ENCODE results near the gene PLAC1. TPM values are rescaled to one million over a fixed set of nuclear protein-coding genes. Genes with fewer than 3 reads are reported as not detected.

The PLAC1 gene
- total and polyA plus RNA-seq, 4 donors = 0.10 TPM; not detected in 3

GRCh38 chrX:134592303-134592702 is 66.0 kb downstream of the PLAC1 start:
- DNase-seq (no peak), ATAC-seq (ENCODE audit: low FRiP score) (no peak)
- H3K4me3 ChIP-seq (ENCODE audit: low read length in 2 of 2) = no peak overlapping the region
- no peaks in the 10 kb centered on the region for H3K9me3 ChIP-seq (ENCODE audit: control insufficient read depth, low read length)
- intact Hi-C loops (cut with DNase I) = no loop called here
- H3K27ac ChIP-seq (ENCODE audit: low read depth in 1 of 2, low read length in 2 of 2) = no peak overlapping the region
- H3K27me3 ChIP-seq (ENCODE audit: control insufficient read depth in 1 of 2, insufficient read depth in 2 of 2, low read length in 1 of 2) = no peaks in the 10 kb centered on the region
- no peaks in the 10 kb centered on the region for H3K36me3 ChIP-seq (ENCODE audit: control insufficient read depth in 1 of 2, insufficient read depth in 2 of 2, low read length in 1 of 2)
- H3K4me1 ChIP-seq (ENCODE audit: control insufficient read depth in 1 of 2, insufficient read depth in 2 of 2, low read length in 2 of 2) = no peaks in the 10 kb centered on the region

GRCh38 chrX:134591502-134591901 is 66.8 kb downstream of the PLAC1 start:
- Histone ChIP-seq H3K4me1 (ENCODE audit: control insufficient read depth in 1 of 2, insufficient read depth in 2 of 2, low read length in 2 of 2) (no peaks in the 10 kb centered on the region), H3K27me3 (ENCODE audit: control insufficient read depth in 1 of 2, insufficient read depth in 2 of 2, low read length in 1 of 2) (no peaks in the 10 kb centered on the region), H3K36me3 (ENCODE audit: control insufficient read depth in 1 of 2, insufficient read depth in 2 of 2, low read length in 1 of 2) (no peaks in the 10 kb centered on the region), H3K9me3 (ENCODE audit: control insufficient read depth, low read length) (no peaks in the 10 kb centered on the region), H3K27ac (ENCODE audit: low read depth in 1 of 2, low read length in 2 of 2) (no peak overlapping the region), H3K4me3 (ENCODE audit: low read length in 2 of 2) (no peak overlapping the region)
- no peak for DNase-seq
- intact Hi-C loops (cut with DNase I) = no loop called here
- no peak for ATAC-seq (ENCODE audit: low FRiP score)
- WGBS, 2 donors = 35 to 53% methylated on average over 2 of the region's 2 CpGs

GRCh38 chrX:134588806-134589205 is 69.5 kb downstream of the PLAC1 start:
- H3K36me3 ChIP-seq (ENCODE audit: control insufficient read depth in 1 of 2, insufficient read depth in 2 of 2, low read length in 1 of 2) = no peaks in the 10 kb centered on the region
- H3K9me3 ChIP-seq (ENCODE audit: control insufficient read depth, low read length) = no peaks in the 10 kb centered on the region
- no peaks in the 10 kb centered on the region for H3K27me3 ChIP-seq (ENCODE audit: control insufficient read depth in 1 of 2, insufficient read depth in 2 of 2, low read length in 1 of 2)
- WGBS, 2 donors = 87 to 91% methylated on average over 3 of the region's 3 CpGs
- no peak overlapping the region for H3K27ac ChIP-seq (ENCODE audit: low read depth in 1 of 2, low read length in 2 of 2)
- H3K4me1 ChIP-seq (ENCODE audit: control insufficient read depth in 1 of 2, insufficient read depth in 2 of 2, low read length in 2 of 2) = no peaks in the 10 kb centered on the region
- no peak for ATAC-seq (ENCODE audit: low FRiP score)
- intact Hi-C loops (cut with DNase I) = no loop called here
- DNase-seq = no peak
- no peak overlapping the region for H3K4me3 ChIP-seq (ENCODE audit: low read length in 2 of 2)

DNA sequence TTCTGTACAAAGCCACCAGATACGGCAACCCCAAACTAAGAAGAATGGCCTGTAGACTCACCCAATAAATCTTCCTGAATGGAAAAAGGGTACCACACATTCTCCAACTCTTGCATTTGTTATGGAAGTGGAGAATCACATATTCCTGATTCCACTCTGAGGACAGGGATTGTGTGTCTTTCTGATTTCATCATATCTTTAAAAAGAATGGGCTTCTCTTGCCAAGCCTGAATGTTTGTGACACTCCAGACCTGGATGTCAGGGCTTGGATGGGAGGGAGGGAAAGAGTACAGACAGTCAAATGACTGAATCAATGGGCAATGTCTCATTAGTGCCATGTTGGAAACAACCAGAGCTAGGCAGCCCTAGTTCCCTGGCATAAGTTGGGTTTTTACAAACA is 77.4 kb downstream of the PLAC1 start:
- Histone ChIP-seq H3K4me3 (ENCODE audit: low read length in 2 of 2) (no peak overlapping the region), H3K27me3 (ENCODE audit: control insufficient read depth in 1 of 2, insufficient read depth in 2 of 2, low read length in 1 of 2) (no peaks in the 10 kb centered on the region), H3K9me3 (ENCODE audit: control insufficient read depth, low read length) (no peaks in the 10 kb centered on the region), H3K27ac (ENCODE audit: low read depth in 1 of 2, low read length in 2 of 2) (no peak overlapping the region), H3K36me3 (ENCODE audit: control insufficient read depth in 1 of 2, insufficient read depth in 2 of 2, low read length in 1 of 2) (no peaks in the 10 kb centered on the region), H3K4me1 (ENCODE audit: control insufficient read depth in 1 of 2, insufficient read depth in 2 of 2, low read length in 2 of 2) (no peaks in the 10 kb centered on the region)
- 94 to 98% methylated on average over 1 of the region's 1 CpG for WGBS, 2 donors
- ATAC-seq (ENCODE audit: low FRiP score) (no peak), DNase-seq (no peak)
- intact Hi-C loops (cut with DNase I) = no loop called here

- ATAC-seq (ENCODE audit: low FRiP score) (no peak), DNase-seq (no peak)
- no peaks in the 10 kb centered on the region for H3K27me3 ChIP-seq (ENCODE audit: control insufficient read depth in 1 of 2, insufficient read depth in 2 of 2, low read length in 1 of 2)
- H3K4me3 ChIP-seq (ENCODE audit: low read length in 2 of 2) = no peak overlapping the region
- H3K4me1 ChIP-seq (ENCODE audit: control insufficient read depth in 1 of 2, insufficient read depth in 2 of 2, low read length in 2 of 2) = no peaks in the 10 kb centered on the region
- no peaks in the 10 kb centered on the region for H3K36me3 ChIP-seq (ENCODE audit: control insufficient read depth in 1 of 2, insufficient read depth in 2 of 2, low read length in 1 of 2)
- intact Hi-C loops (cut with DNase I) = no loop called here
- no peaks in the 10 kb centered on the region for H3K9me3 ChIP-seq (ENCODE audit: control insufficient read depth, low read length)
- 69 to 94% methylated on average over 5 of the region's 5 CpGs for WGBS, 2 donors
- no peak overlapping the region for H3K27ac ChIP-seq (ENCODE audit: low read depth in 1 of 2, low read length in 2 of 2)
These were observed 84.6 kb downstream of the PLAC1 start for GRCh38 chrX:134573683-134574035.

DNA sequence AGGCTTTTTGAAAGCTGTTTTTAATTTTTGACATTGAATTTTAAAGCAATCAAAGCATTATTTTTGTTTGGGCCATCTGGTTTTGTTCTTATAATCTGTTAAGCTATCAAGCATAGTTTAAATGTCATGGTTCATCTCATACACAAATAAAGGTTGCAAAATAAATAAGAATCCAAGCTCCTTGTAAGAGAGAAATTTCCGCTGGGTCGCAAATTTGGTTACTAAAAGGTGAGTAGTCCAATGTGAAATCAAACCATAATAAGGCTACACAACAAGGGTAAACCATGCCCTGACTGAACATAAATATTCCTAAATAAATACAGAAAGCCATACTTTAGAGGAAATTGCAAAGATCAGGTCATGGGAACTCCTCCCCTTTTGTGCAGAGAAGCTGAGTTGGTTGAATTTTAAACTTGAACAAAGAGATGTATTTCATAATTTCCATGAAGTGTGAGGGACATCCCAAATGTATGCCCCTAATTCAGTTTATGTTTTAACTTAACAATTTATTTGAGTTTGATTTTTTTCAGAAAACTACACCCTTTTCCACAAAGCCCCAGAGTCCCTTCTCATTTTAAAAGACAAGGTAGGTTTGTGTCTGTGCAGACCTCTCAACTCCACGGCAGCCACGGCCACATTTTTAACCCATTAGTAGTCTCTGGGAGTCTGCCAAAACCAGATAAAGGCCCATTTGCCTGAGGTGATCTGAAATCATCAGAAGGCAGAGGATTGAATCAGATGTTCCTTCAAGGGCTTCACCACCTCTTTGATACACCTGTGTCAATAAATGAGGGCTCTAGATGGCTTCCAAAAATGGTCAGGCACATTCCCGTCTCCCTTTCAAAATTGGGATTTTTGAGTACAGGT is 85.2 kb downstream of the PLAC1 start:
- no peaks in the 10 kb centered on the region for H3K27me3 ChIP-seq (ENCODE audit: control insufficient read depth in 1 of 2, insufficient read depth in 2 of 2, low read length in 1 of 2)
- H3K9me3 ChIP-seq (ENCODE audit: control insufficient read depth, low read length) = no peaks in the 10 kb centered on the region
- H3K27ac ChIP-seq (ENCODE audit: low read depth in 1 of 2, low read length in 2 of 2) = no peak overlapping the region
- H3K4me3 ChIP-seq (ENCODE audit: low read length in 2 of 2) = no peak overlapping the region
- intact Hi-C loops (cut with DNase I) = no loop called here
- no peaks in the 10 kb centered on the region for H3K4me1 ChIP-seq (ENCODE audit: control insufficient read depth in 1 of 2, insufficient read depth in 2 of 2, low read length in 2 of 2)
- ATAC-seq (ENCODE audit: low FRiP score) (no peak), DNase-seq (no peak)
- H3K36me3 ChIP-seq (ENCODE audit: control insufficient read depth in 1 of 2, insufficient read depth in 2 of 2, low read length in 1 of 2) = no peaks in the 10 kb centered on the region
- 68 to 85% methylated on average over 5 of the region's 5 CpGs for WGBS, 2 donors

- Histone ChIP-seq H3K36me3 (ENCODE audit: control insufficient read depth in 1 of 2, insufficient read depth in 2 of 2, low read length in 1 of 2) (no peaks in the 10 kb centered on the region), H3K4me1 (ENCODE audit: control insufficient read depth in 1 of 2, insufficient read depth in 2 of 2, low read length in 2 of 2) (no peaks in the 10 kb centered on the region), H3K27me3 (ENCODE audit: control insufficient read depth in 1 of 2, insufficient read depth in 2 of 2, low read length in 1 of 2) (no peaks in the 10 kb centered on the region), H3K27ac (ENCODE audit: low read depth in 1 of 2, low read length in 2 of 2) (no peak overlapping the region), H3K9me3 (ENCODE audit: control insufficient read depth, low read length) (no peaks in the 10 kb centered on the region), H3K4me3 (ENCODE audit: low read length in 2 of 2) (no peak overlapping the region)
- intact Hi-C loops (cut with DNase I) = no loop called here
- no peak for DNase-seq
- ATAC-seq (ENCODE audit: low FRiP score) = no peak
- WGBS, 2 donors = 20 to 39% methylated on average over 5 of the region's 5 CpGs
These were observed 86.5 kb downstream of the PLAC1 start for GRCh38 chrX:134571796-134572195.

DNA sequence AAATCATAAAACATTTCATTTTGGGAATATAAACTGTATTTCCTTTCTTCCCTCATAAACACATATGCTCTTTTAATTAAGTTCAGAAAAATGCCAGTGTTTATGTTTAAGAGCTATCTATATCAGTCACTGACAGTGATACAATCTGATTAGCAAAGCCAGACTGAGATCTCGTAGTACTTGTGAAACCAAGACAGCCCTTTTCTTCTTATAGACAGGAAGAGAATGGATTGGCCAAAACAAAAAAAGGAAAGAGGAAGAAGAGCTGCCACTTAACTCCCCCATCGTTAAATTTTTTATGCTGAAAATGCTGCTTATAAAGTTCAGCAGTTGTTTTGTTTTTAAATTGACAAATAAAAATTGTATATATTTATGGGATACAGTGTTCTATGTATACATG is 87.4 kb downstream of the PLAC1 start:
- WGBS, 2 donors = 59 to 81% methylated on average over 2 of the region's 2 CpGs
- intact Hi-C loops (cut with DNase I) = no loop called here

GRCh38 chrX:134570509-134570846 is 87.8 kb downstream of the PLAC1 start:
- intact Hi-C loops (cut with DNase I) = no loop called here
- no peaks in the 10 kb centered on the region for H3K27me3 ChIP-seq (ENCODE audit: control insufficient read depth in 1 of 2, insufficient read depth in 2 of 2, low read length in 1 of 2)
- H3K9me3 ChIP-seq (ENCODE audit: control insufficient read depth, low read length) = no peaks in the 10 kb centered on the region
- H3K36me3 ChIP-seq (ENCODE audit: control insufficient read depth in 1 of 2, insufficient read depth in 2 of 2, low read length in 1 of 2) = no peaks in the 10 kb centered on the region
- DNase-seq (no peak), ATAC-seq (ENCODE audit: low FRiP score) (no peak)
- no peak overlapping the region for H3K27ac ChIP-seq (ENCODE audit: low read depth in 1 of 2, low read length in 2 of 2)
- H3K4me3 ChIP-seq (ENCODE audit: low read length in 2 of 2) = no peak overlapping the region
- no peaks in the 10 kb centered on the region for H3K4me1 ChIP-seq (ENCODE audit: control insufficient read depth in 1 of 2, insufficient read depth in 2 of 2, low read length in 2 of 2)
- 39 to 53% methylated on average over 3 of the region's 3 CpGs for WGBS, 2 donors

More for the DNA sequence above, 87.4 kb downstream of the PLAC1 start:
- DNase-seq (no peak), ATAC-seq (ENCODE audit: low FRiP score) (no peak)
- Histone ChIP-seq H3K4me3 (ENCODE audit: low read length in 2 of 2) (no peak overlapping the region), H3K9me3 (ENCODE audit: control insufficient read depth, low read length) (no peaks in the 10 kb centered on the region), H3K27ac (ENCODE audit: low read depth in 1 of 2, low read length in 2 of 2) (no peak overlapping the region), H3K36me3 (ENCODE audit: control insufficient read depth in 1 of 2, insufficient read depth in 2 of 2, low read length in 1 of 2) (no peaks in the 10 kb centered on the region), H3K4me1 (ENCODE audit: control insufficient read depth in 1 of 2, insufficient read depth in 2 of 2, low read length in 2 of 2) (no peaks in the 10 kb centered on the region), H3K27me3 (ENCODE audit: control insufficient read depth in 1 of 2, insufficient read depth in 2 of 2, low read length in 1 of 2) (no peaks in the 10 kb centered on the region)

Data from aorta (tissue), 5 donors.